ENCODE data around the gene SOX5.
A peak's percentile ranks its signal among the peaks of the same experiment; 100 is the strongest.
"Not testable (repeated sequence)": the region's sequence is repeated elsewhere in the genome, so short reads cannot be mapped to it uniquely, and the experiment has no call there.

The SOX5 gene

GRCh38 chr12:23921099-23921856 lies 28.2 kb downstream of the SOX5 start:
- peak in 1 of 10 donors; percentile 49 for DNase-seq
- intact Hi-C loops (cut with DNase I), result no loop called here

GRCh38 chr12:23911574-23911973 lies 37.9 kb downstream of the SOX5 start:
- intact Hi-C loops (cut with DNase I), result no loop called here
- DNase-seq, result no peak

- no peak for DNase-seq
- intact Hi-C loops (cut with DNase I), result no loop called here
Measured at GRCh38 chr12:23909551-23909950, 39.9 kb downstream of the SOX5 start.

- intact Hi-C loops (cut with DNase I), result no loop called here
- DNase-seq, result peak in 2 of 10 donors; percentile 16 to 59
Measured at GRCh38 chr12:23906329-23906728, 43.1 kb downstream of the SOX5 start.

GRCh38 chr12:23899434-23899833 lies 50.0 kb downstream of the SOX5 start:
- no peak for DNase-seq
- intact Hi-C loops (cut with DNase I), result no loop called here

- no peak for DNase-seq
- intact Hi-C loops (cut with DNase I), result no loop called here
Measured at GRCh38 chr12:23898121-23898520, 51.3 kb downstream of the SOX5 start.

GRCh38 chr12:23895792-23896218 lies 53.7 kb downstream of the SOX5 start:
- peak in 6 of 10 donors; percentile 15 to 70 (median 18) for DNase-seq

GRCh38 chr12:23893611-23894010 lies 55.9 kb downstream of the SOX5 start:
- intact Hi-C loops (cut with DNase I), result no loop called here
- no peak for DNase-seq

More at GRCh38 chr12:23895792-23896218, 53.7 kb downstream of the SOX5 start:
- intact Hi-C loops (cut with DNase I), result no loop called here

GRCh38 chr12:23891115-23891514 lies 58.4 kb downstream of the SOX5 start:
- DNase-seq, result no peak
- intact Hi-C loops (cut with DNase I), result no loop called here

GRCh38 chr12:23889069-23889440 lies 60.4 kb downstream of the SOX5 start:
- no peak for DNase-seq
- intact Hi-C loops (cut with DNase I), result no loop called here

- intact Hi-C loops (cut with DNase I), result no loop called here
Measured at GRCh38 chr12:23888396-23889068, 60.9 kb downstream of the SOX5 start.

GRCh38 chr12:23887055-23887835 lies 62.2 kb downstream of the SOX5 start:
- intact Hi-C loops (cut with DNase I), result no loop called here
- no peak for DNase-seq

More at GRCh38 chr12:23888396-23889068, 60.9 kb downstream of the SOX5 start:
- DNase-seq, result no peak

- no peak for DNase-seq
- intact Hi-C loops (cut with DNase I), result no loop called here
Measured at GRCh38 chr12:23885394-23885793, 64.1 kb downstream of the SOX5 start.

GRCh38 chr12:23884909-23885308 lies 64.6 kb downstream of the SOX5 start:
- no peak for DNase-seq
- intact Hi-C loops (cut with DNase I), result no loop called here

GRCh38 chr12:23880988-23881387 lies 68.5 kb downstream of the SOX5 start:
- intact Hi-C loops (cut with DNase I), result no loop called here
- DNase-seq, result no peak

GRCh38 chr12:23876618-23877017 lies 72.9 kb downstream of the SOX5 start:
- intact Hi-C loops (cut with DNase I); DNase-seq: not testable (repeated sequence)

GRCh38 chr12:23867794-23868193 lies 81.7 kb downstream of the SOX5 start:
- intact Hi-C loops (cut with DNase I), result no loop called here
- DNase-seq, result no peak

- DNase-seq, result no peak
- intact Hi-C loops (cut with DNase I), result no loop called here
Measured at GRCh38 chr12:23862701-23863100, 86.8 kb downstream of the SOX5 start.

GRCh38 chr12:23860019-23860418 lies 89.5 kb downstream of the SOX5 start:
- intact Hi-C loops (cut with DNase I), result no loop called here
- DNase-seq, result no peak

GRCh38 chr12:23857178-23857577 lies 92.3 kb downstream of the SOX5 start:
- no peak for DNase-seq
- intact Hi-C loops (cut with DNase I), result no loop called here

- intact Hi-C loops (cut with DNase I), result no loop called here
- no peak for DNase-seq
Measured at GRCh38 chr12:23855813-23856212, 93.7 kb downstream of the SOX5 start.

Data from posterior cingulate gyrus (tissue), 11 donors.